Measurements from ENCODE around the gene DCAF12.

Gene DCAF12

DNA sequence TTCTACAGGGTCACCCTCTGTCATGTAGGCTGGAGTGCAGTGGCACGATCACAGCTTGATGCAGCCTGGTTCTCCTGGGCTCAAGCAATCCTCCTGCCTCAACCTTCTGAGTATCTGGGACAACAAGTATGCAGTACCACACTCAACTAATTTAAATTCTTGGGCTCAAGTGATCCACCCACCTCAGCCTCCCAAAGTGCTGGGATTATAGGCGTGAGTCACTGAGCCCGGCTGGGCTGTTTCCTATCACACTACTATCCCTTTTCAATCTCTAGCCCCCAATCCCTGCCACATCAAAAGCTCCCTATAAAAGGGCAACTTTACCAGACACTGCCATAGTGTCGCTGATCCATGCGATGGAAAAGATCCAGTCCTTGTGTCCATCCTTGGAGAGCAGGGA lies 20.4 kb downstream of the DCAF12 start:
- in situ Hi-C loops (cut with MboI; ENCODE audit: low sequenced_read_pairs), result no loop called here
- Histone ChIP-seq H3K4me3 (no peak overlapping the region), H3K4me1 (no peaks in the 10 kb centered on the region), H3K9me3 (no peaks in the 10 kb centered on the region), H3K36me3 (replicated peaks) (peaks cover 65% of the 10 kb centered on the region), H3K27me3 (ENCODE audit: low read depth) (no peaks in the 10 kb centered on the region)
- DNase-seq (ENCODE audit: low spot score in 2 of 2), result no peak

DNA sequence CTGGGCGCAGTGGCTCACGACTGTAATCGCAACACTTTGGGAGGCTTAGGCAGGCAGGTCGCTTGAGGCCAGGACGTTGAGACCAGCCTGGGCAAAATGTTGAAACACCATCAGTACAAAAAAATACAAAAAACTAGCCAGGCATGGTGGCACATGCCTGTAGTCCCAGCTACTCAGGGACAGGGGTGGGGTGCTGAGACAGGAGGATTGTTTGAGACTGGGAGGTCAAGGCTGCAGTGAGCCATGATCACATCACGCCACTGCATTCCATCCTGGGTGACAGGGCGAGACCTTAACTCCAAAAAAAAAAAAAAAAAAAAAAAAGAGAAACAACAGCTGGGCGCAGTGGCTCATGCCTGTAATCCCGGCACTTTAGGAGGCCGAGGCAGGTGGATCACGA lies 23.7 kb downstream of the DCAF12 start:
- no peaks in the 10 kb centered on the region for H3K4me1 ChIP-seq
- in situ Hi-C loops (cut with MboI; ENCODE audit: low sequenced_read_pairs), result no loop called here
- H3K27me3 ChIP-seq (ENCODE audit: low read depth), result no peaks in the 10 kb centered on the region
- H3K4me3 ChIP-seq, result no peak overlapping the region
- DNase-seq (ENCODE audit: low spot score in 2 of 2), result no peak
- no peaks in the 10 kb centered on the region for H3K9me3 ChIP-seq
- peaks cover 65% of the 10 kb centered on the region for H3K36me3 ChIP-seq (replicated peaks)

DNA sequence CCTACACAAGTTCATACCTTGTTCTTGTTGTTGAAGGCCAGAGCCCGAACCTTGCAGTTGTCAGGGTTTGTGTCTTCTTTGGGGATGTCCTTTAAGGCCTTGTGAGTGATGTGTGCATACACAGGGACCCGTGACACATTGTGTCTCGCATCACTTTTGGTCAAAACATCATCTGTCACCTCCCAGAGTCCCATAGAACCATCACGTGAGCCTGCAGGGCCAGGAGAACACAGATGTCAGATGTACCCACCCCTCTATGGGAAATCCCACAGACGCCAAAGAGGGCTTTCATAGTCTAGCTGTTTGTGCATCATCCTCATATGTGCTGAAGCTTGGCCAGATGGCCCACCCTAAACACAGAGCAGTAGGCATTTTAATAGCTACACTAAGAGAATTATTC lies 28.2 kb downstream of the DCAF12 start:
- H3K27me3 ChIP-seq (ENCODE audit: low read depth), result no peaks in the 10 kb centered on the region
- in situ Hi-C loops (cut with MboI; ENCODE audit: low sequenced_read_pairs), result no loop called here
- peaks cover 55% of the 10 kb centered on the region for H3K36me3 ChIP-seq (replicated peaks)

DNA sequence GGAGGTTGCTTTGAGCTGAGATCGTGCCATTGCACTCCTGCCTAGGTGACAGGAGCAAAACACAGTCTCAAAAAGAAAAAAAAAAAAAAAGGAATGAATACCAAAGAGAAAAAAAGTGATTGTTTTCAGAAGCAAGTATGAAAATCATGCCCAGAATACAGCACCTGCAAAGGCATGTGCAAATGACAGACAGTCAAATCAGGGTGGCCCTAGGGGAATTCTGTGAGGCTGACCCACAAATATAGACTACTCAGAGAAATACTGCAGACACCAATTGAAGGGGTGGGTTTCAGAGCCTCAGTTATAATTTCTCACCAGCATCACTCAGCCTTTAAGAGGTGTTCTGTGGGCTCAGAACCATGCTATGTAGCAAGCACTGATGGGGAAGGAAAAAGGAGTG lies 28.6 kb downstream of the DCAF12 start:
- H3K9me3 ChIP-seq, result no peaks in the 10 kb centered on the region
- H3K4me1 ChIP-seq, result no peaks in the 10 kb centered on the region
- H3K36me3 ChIP-seq (replicated peaks), result peaks cover 58% of the 10 kb centered on the region
- H3K27me3 ChIP-seq (ENCODE audit: low read depth), result no peaks in the 10 kb centered on the region
- in situ Hi-C loops (cut with MboI; ENCODE audit: low sequenced_read_pairs), result no loop called here
- no peak overlapping the region for H3K4me3 ChIP-seq
- DNase-seq (ENCODE audit: low spot score in 2 of 2), result no peak

More for the DNA sequence above, 28.2 kb downstream of the DCAF12 start:
- Histone ChIP-seq H3K9me3 (no peaks in the 10 kb centered on the region), H3K4me3 (no peak overlapping the region), H3K4me1 (no peaks in the 10 kb centered on the region)
- DNase-seq (ENCODE audit: low spot score in 2 of 2), result no peak

DNA sequence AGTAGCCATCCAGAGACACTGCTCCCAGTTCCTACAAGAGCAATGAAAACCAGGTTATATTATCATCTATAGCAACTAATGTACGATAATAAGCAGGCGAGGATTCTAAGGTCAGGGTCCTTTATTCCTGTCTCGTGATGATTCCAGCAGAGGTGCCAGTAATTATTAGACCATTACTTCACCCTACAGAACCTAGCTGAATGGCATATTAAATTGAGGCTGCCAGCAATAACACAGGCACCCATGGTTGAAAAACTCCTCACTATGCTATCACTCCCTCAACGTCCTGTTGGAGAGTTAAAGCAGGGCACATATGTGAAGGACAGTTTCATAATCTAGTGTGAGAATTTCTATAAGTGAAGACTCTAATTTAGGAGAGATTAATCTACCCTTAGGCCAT lies 29.7 kb downstream of the DCAF12 start:
- H3K4me1 ChIP-seq, result no peaks in the 10 kb centered on the region
- DNase-seq (ENCODE audit: low spot score in 2 of 2), result no peak
- no peaks in the 10 kb centered on the region for H3K9me3 ChIP-seq
- H3K27me3 ChIP-seq (ENCODE audit: low read depth), result no peaks in the 10 kb centered on the region
- H3K36me3 ChIP-seq (replicated peaks), result peaks cover 61% of the 10 kb centered on the region
- no peak overlapping the region for H3K4me3 ChIP-seq
- in situ Hi-C loops (cut with MboI; ENCODE audit: low sequenced_read_pairs), result no loop called here

DNA sequence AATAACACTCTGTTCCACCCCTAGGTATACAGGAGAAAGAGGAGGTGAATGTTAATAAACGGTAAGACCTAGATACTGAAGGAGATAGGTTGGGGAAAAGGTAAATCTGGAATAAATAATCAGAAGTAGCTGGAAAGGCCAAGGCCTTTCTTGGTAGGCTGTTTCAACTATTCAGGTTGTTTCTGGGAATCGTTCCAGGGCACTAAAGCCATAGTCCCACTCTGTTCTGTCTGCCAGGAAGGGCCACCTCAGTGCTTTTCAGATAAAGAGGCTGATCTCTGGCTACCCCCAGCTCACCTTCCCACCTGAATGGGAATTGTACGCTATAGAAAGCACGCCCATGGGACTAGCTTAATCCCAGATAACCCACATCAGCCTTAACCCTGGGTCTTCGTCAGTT lies 32.9 kb downstream of the DCAF12 start:
- in situ Hi-C loops (cut with MboI; ENCODE audit: low sequenced_read_pairs), result no loop called here
- H3K27me3 ChIP-seq (ENCODE audit: low read depth), result no peaks in the 10 kb centered on the region
- no peak overlapping the region for H3K4me3 ChIP-seq
- no peak for DNase-seq (ENCODE audit: low spot score in 2 of 2)
- no peaks in the 10 kb centered on the region for H3K9me3 ChIP-seq
- H3K36me3 ChIP-seq (replicated peaks), result peaks cover 72% of the 10 kb centered on the region
- H3K4me1 ChIP-seq, result no peaks in the 10 kb centered on the region

- Histone ChIP-seq H3K4me1 (no peaks in the 10 kb centered on the region), H3K9me3 (no peaks in the 10 kb centered on the region), H3K36me3 (replicated peaks) (peaks cover 76% of the 10 kb centered on the region), H3K4me3 (no peak overlapping the region), H3K27me3 (ENCODE audit: low read depth) (no peaks in the 10 kb centered on the region)
- in situ Hi-C loops (cut with MboI; ENCODE audit: low sequenced_read_pairs), result no loop called here
- DNase-seq (ENCODE audit: low spot score in 2 of 2), result no peak
These were observed 37.2 kb downstream of the DCAF12 start for GRCh38 chr9:34089311-34089710.

- H3K4me3 ChIP-seq, result no peak overlapping the region
- no peak for DNase-seq (ENCODE audit: low spot score in 2 of 2)
- H3K27me3 ChIP-seq (ENCODE audit: low read depth), result no peaks in the 10 kb centered on the region
- no peaks in the 10 kb centered on the region for H3K4me1 ChIP-seq
- in situ Hi-C loops (cut with MboI; ENCODE audit: low sequenced_read_pairs), result no loop called here
- peaks cover 58% of the 10 kb centered on the region for H3K36me3 ChIP-seq (replicated peaks)
- H3K9me3 ChIP-seq, result no peaks in the 10 kb centered on the region
These were observed 39.1 kb downstream of the DCAF12 start for GRCh38 chr9:34087370-34087769.

- H3K4me1 ChIP-seq, result no peaks in the 10 kb centered on the region
- in situ Hi-C loops (cut with MboI; ENCODE audit: low sequenced_read_pairs), result no loop called here
- no peak overlapping the region for H3K4me3 ChIP-seq
- H3K9me3 ChIP-seq, result no peaks in the 10 kb centered on the region
- no peaks in the 10 kb centered on the region for H3K27me3 ChIP-seq (ENCODE audit: low read depth)
- H3K36me3 ChIP-seq (replicated peaks), result peaks cover 53% of the 10 kb centered on the region
- DNase-seq (ENCODE audit: low spot score in 2 of 2), result no peak
These were observed 39.6 kb downstream of the DCAF12 start for GRCh38 chr9:34086864-34087263.

DNA sequence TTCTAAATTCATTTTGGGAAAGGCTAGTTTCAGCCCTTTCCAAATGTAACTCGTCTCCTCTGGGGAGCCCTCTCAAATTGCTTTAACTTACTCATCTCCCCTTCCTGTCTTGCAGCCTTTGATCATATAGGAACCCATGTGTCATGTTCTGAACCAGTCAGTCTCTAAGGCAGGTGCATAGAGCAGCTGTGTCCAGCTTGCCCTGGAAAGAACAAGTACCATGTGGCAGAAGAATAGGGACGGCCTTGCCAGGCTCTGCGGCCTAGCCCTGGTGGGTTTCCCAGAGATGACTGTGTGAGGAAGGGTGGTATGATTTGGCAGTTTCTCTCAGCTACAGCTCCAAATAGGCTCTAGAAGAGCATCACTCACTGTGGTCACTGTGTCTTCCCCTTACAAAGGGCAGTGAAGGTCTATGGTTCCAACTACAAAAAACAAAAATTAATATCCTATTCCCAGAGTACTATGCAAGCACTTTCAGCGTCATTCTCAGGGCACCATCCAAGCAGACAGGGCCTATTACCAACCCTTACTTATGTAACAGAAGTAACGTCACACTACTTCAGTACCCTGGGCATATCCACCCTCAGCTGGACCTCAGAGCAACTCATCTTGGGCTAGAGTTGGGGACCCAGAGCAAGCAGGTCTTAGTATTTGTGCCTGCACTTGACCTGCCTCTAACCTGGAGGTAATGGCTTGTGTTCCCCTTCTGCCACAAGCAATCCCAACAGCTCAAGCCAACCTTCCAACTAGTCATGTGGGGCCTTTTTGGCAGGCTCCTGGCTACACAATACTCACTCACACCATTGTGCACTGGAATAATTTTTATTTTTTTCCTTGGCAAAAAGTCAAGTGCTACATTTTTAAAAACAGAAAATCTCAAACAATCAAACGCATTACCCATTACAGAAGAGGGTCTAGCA lies 40.7 kb downstream of the DCAF12 start:
- no peaks in the 10 kb centered on the region for H3K9me3 ChIP-seq
- H3K36me3 ChIP-seq (replicated peaks), result peaks cover 50% of the 10 kb centered on the region
- no peak for DNase-seq (ENCODE audit: low spot score in 2 of 2)
- in situ Hi-C loops (cut with MboI; ENCODE audit: low sequenced_read_pairs), result no loop called here
- H3K27me3 ChIP-seq (ENCODE audit: low read depth), result no peaks in the 10 kb centered on the region
- H3K4me3 ChIP-seq, result no peak overlapping the region
- no peaks in the 10 kb centered on the region for H3K4me1 ChIP-seq

- in situ Hi-C loops (cut with MboI; ENCODE audit: low sequenced_read_pairs), result no loop called here
- DNase-seq (ENCODE audit: low spot score in 2 of 2), result no peak
- Histone ChIP-seq H3K4me1 (no peaks in the 10 kb centered on the region), H3K27me3 (ENCODE audit: low read depth) (no peaks in the 10 kb centered on the region), H3K9me3 (no peaks in the 10 kb centered on the region), H3K36me3 (replicated peaks) (peaks cover 39% of the 10 kb centered on the region), H3K4me3 (no peak overlapping the region)
These were observed 41.9 kb downstream of the DCAF12 start for GRCh38 chr9:34084562-34084961.

GRCh38 chr9:34079181-34079580 lies 47.3 kb downstream of the DCAF12 start:
- no peaks in the 10 kb centered on the region for H3K27me3 ChIP-seq (ENCODE audit: low read depth)
- in situ Hi-C loops (cut with MboI; ENCODE audit: low sequenced_read_pairs), result no loop called here
- H3K36me3 ChIP-seq (replicated peaks), result no peaks in the 10 kb centered on the region
- no peaks in the 10 kb centered on the region for H3K4me1 ChIP-seq
- no peaks in the 10 kb centered on the region for H3K9me3 ChIP-seq
- DNase-seq (ENCODE audit: low spot score in 2 of 2), result no peak
- H3K4me3 ChIP-seq, result no peak overlapping the region

GRCh38 chr9:34072868-34073590 lies 53.5 kb downstream of the DCAF12 start:
- DNase-seq (ENCODE audit: low spot score in 2 of 2), result no peak
- in situ Hi-C loops (cut with MboI; ENCODE audit: low sequenced_read_pairs), result no loop called here

GRCh38 chr9:34072410-34072809 lies 54.1 kb downstream of the DCAF12 start:
- DNase-seq (ENCODE audit: low spot score in 2 of 2), result no peak
- no peak overlapping the region for H3K4me3 ChIP-seq
- H3K4me1 ChIP-seq, result no peaks in the 10 kb centered on the region; the same call in 1 of the 2 replicates
- in situ Hi-C loops (cut with MboI; ENCODE audit: low sequenced_read_pairs), result no loop called here
- no peaks in the 10 kb centered on the region for H3K27me3 ChIP-seq (ENCODE audit: low read depth)
- H3K9me3 ChIP-seq, result no peaks in the 10 kb centered on the region
- no peaks in the 10 kb centered on the region for H3K36me3 ChIP-seq (replicated peaks)

More at GRCh38 chr9:34072868-34073590, 53.5 kb downstream of the DCAF12 start:
- Histone ChIP-seq H3K9me3 (no peaks in the 10 kb centered on the region), H3K36me3 (replicated peaks) (no peaks in the 10 kb centered on the region), H3K4me1 (no peaks in the 10 kb centered on the region; the same call in 1 of the 2 replicates), H3K4me3 (no peak overlapping the region), H3K27me3 (ENCODE audit: low read depth) (no peaks in the 10 kb centered on the region)

All from HAP-1 (cell line).